GM12874 (cell line): Measurements from ENCODE around the gene FSCN2.

Experiments
- TF ChIP-seq, protein P1 (sequence below): IDR thresholded peaks from 2 replicates; pipeline ENCODE4 v1.5.1; 2011; ENCODE audit warnings: low read depth, mild to moderate bottlenecking, control low read depth, low read length, moderate library complexity; ENCODE audit not compliant: insufficient read depth

The FSCN2 gene

DNA sequence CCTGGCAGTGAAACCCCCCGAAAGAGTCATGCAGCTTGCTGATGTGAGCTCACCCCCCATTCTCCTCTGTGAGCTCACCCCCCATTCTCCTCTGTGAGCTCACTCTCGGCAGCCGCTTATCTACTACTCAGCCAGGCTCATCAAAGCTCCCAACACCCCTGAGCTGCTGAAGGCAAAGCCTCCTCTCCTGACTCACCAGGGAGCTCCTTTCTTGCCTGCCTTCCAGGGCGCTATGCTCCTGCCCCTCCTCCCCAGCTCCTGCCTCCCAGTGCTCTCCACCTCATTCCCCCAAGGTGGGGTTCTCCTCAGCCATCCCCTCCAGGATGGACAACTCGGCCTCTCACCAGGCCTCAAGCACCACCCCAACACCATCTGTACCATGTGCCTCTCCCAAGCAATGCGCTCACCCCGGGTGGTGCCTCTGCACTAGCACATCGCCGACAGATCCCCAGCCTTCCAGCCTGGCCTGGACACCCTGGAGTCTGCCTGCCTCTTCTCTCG is 51.7 kb downstream of the FSCN2 start:
- TF ChIP-seq, protein P1, sequence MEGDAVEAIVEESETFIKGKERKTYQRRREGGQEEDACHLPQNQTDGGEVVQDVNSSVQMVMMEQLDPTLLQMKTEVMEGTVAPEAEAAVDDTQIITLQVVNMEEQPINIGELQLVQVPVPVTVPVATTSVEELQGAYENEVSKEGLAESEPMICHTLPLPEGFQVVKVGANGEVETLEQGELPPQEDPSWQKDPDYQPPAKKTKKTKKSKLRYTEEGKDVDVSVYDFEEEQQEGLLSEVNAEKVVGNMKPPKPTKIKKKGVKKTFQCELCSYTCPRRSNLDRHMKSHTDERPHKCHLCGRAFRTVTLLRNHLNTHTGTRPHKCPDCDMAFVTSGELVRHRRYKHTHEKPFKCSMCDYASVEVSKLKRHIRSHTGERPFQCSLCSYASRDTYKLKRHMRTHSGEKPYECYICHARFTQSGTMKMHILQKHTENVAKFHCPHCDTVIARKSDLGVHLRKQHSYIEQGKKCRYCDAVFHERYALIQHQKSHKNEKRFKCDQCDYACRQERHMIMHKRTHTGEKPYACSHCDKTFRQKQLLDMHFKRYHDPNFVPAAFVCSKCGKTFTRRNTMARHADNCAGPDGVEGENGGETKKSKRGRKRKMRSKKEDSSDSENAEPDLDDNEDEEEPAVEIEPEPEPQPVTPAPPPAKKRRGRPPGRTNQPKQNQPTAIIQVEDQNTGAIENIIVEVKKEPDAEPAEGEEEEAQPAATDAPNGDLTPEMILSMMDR = no peak

DNA sequence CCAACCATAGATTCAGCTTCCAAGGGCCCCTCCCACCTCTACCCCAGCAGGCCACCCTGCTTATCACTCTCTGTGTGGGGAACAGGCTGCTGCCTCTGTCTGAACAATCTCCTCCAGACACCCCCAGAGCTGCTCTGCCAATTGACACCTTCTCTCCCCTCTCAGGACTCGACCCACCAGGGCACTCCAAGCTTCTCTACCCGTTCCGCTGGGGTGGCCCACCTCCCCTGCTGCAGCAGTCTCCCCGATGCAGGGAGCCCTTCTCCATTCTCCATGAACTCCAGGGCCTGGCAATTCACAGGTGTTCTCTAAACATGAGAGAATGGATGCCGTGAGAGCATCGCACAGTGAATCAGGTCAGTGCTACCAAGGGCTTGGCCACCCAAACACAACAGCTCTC is 52.3 kb downstream of the FSCN2 start:
- TF ChIP-seq, protein P1 = no peak

DNA sequence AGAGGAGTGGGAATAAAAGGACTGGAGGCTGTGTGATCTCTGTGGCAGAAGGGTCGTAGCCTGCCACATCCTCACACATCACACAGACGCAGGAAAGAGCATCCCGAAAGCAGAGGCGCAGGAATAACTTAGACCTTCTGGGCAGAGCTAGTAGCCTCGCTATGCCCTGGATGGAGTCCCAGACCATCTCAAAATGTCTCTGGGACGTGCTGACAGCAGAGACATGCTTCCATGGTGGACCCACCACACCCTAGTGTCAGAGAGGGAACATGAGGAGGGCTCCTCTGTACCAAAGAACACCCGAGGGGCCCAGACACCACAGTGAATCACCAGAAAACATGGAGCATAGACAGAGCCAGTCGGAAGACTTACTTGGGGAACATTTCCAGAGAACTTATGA is 53.6 kb downstream of the FSCN2 start:
- TF ChIP-seq, protein P1 = no peak

DNA sequence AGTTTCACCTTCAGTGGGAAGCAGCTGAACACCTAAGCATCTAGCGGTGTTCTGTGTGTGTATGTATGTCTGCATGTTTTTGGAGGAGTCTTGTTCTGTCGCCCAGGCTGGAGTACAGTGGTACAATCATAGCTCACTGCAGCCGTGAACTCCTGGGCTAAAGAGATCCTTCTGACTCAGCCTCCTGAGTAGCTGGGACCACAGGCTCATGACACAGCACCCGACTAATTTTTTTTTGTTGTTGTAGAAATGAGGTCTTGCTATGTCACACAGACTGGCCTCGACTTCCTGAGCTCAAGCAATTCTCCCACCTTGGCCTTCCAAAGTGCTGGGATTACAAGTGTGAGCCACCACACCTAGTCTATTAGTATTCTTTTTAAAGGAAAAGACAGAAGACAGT is 54.2 kb downstream of the FSCN2 start:
- TF ChIP-seq, protein P1 = no peak

DNA sequence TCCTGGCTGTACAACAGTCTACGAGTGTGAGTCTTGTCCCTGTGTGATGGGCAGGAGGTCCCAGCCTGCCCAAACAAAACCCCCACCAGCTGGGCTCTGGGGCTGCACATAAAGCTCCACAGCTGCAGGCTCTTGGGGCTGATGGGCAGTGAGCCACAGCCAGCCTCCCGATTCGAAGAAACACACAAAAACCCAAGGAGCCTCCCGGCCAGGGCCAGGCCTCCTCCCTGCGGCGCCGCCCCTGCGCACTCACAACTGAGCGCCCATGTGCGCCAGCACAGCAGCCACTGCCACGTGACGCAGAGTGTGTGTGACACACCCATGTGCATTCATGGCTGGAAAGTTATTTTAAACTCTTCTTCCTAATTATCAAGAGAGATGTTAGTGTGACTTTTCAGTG is 54.6 kb downstream of the FSCN2 start:
- TF ChIP-seq, protein P1 = no peak

DNA sequence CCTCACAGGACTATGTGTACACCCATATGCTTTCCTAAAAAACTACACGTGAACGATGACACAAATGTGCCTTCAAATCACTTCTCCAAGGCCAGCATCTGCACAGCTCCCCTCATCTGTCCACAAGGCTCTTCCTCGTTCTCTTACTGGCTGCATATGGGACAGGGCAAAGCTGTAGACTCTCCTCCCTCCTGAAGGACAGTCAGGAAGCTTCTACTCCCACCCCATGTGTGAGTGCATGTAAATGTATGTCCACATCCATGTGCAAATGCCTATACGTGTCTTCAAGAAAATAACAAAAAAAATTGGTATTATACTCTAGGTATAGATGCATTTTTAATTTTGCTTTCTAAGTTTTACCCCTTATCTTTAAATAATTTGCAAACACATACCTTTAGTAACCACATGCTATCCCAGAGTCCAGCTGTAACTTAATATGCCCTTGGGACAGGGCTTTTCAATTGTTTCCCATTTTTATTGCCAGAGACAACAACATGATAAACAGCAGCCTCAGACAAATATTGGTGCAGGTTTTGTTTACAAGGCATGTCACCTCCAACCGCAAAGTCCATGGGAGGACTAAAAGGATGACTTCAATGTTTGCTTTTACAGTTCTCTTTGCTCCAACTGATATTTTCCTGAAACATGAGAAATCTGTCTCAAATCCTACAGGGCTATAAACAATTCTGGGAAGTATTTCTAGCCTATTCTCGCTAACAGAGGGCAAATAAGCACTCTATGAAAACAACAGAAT is 55.6 kb downstream of the FSCN2 start:
- TF ChIP-seq, protein P1 = no peak

DNA sequence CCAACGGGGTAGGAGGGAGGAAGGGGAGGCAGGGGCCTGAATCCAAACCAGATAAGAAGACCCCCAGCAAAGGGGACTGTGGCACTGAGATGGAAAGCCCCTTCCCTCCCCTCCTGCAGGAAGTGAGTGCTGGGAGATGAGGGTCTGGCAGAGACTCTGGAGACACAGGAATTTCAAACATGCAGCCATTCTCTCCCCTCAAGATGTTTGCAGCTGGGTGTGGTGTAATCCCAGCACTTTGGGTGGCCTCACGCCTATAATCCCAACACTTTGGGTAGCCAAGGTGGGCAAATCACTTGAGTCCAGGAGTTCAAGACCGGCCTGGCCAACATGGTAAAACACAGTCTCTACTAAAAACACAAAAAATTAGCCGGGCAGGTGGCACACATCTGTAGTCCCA is 57.9 kb downstream of the FSCN2 start:
- TF ChIP-seq, protein P1 = no peak
